HepG2 (cell line): ENCODE results near the gene ERP44. TPM values are rescaled to one million over a fixed set of nuclear protein-coding genes. Genes with fewer than 3 reads are reported as not detected.

Experiments
- ATAC-seq: fragments of 200-7000 bp; cut with Tn5 transposase; 3 replicates; pipeline ENCODE4 v1.9.1; 2020; ENCODE audit warnings: mild to moderate bottlenecking, moderate library complexity
- BruUV-seq: library from RNA; stranded (reverse); fragments of 400-500 nt; replicated peaks from 2 replicates; lab custom pipeline; 2021; lab: Mats Ljungman, UMichigan
- CTCF ChIA-PET: fragments of 300-600 bp; formaldehyde crosslinking; extraction: SDS; loops from one replicate; lab custom pipeline; 2021; ENCODE audit warnings: low total read pairs, inconsistent platforms, low intra/inter-chr PET ratio; lab: Yijun Ruan, JAX
- POLR2A ChIA-PET: fragments of 350-600 bp; sonication (Branson Sonifier 250); formaldehyde crosslinking; loops from one replicate; lab custom pipeline; 2020; ENCODE audit warnings: antibody characterized with exemption, inconsistent platforms; lab: Yijun Ruan, JAX
- DNase-seq: peaks from one replicate; pipeline ENCODE4 v3.0.0-alpha.2; 2015; ENCODE audit warnings: low spot score
- FAIRE-seq: peaks from 3 replicates; lab custom pipeline; 2011; peaks lifted over from hg19 to GRCh38; lab: Jason Lieb, UNC
- H2AFZ ChIP-seq: one replicate; pipeline ENCODE4 v1.6.1; 2011; ENCODE audit warnings: low read length, inconsistent platforms
- H3K27ac ChIP-seq: fragments of 300-600 bp; 3 replicates; pipeline ENCODE4 v1.8.0; 2011; ENCODE audit warnings: mixed run types, mild to moderate bottlenecking, mixed read lengths, low read length, inconsistent platforms; ENCODE audit not compliant: insufficient read depth; ENCODE audit errors: extremely low read length
- H3K27me3 ChIP-seq, 2 experiments: fragments of 200-600 bp in 1 of 2; 2 replicates in 1 of 2; 3 replicates in 1 of 2; pipeline versions ENCODE4 v1.6.0 to v1.8.0; 2011; ENCODE audit warnings: low read length in 2 of 2, mild to moderate bottlenecking in 2 of 2, moderate library complexity in 2 of 2, inconsistent platforms in 1 of 2; ENCODE audit not compliant: insufficient read depth in 2 of 2, control insufficient read depth in 1 of 2
- H3K36me3 ChIP-seq, 2 experiments: fragments of 200-600 bp in 1 of 2; replicated peaks in 1 of 2; 2 replicates in 1 of 2; 3 replicates in 1 of 2; pipeline versions ENCODE4 v1.5.1 to v1.8.0; 2011; ENCODE audit warnings: low read length in 2 of 2, inconsistent platforms in 1 of 2; ENCODE audit not compliant: insufficient read depth in 2 of 2, control insufficient read depth in 1 of 2
- H3K4me1 ChIP-seq: 2 replicates; pipeline ENCODE4 v1.5.1; 2012; ENCODE audit warnings: low read length, inconsistent platforms; ENCODE audit not compliant: insufficient read depth
- H3K4me2 ChIP-seq: 2 replicates; pipeline ENCODE4 v1.6.0; 2011; ENCODE audit warnings: low read depth, low read length, inconsistent platforms
- H3K4me3 ChIP-seq, 3 experiments: fragments of 200-600 bp in 1 of 3; sonication (generic), shearing (Covaris generic) in 1 of 3; replicated peaks in 1 of 3; 2 replicates each; pipeline ENCODE4 v1.5.1; 2011 to 2016; ENCODE audit warnings: low read length in 3 of 3, inconsistent platforms in 2 of 3, low read depth in 2 of 3, mild to moderate bottlenecking in 2 of 3, control low read depth in 1 of 3, mixed read lengths in 1 of 3; ENCODE audit not compliant: insufficient read depth in 1 of 3
- H3K79me2 ChIP-seq: one replicate; pipeline ENCODE4 v1.6.1; 2011; ENCODE audit warnings: low read length, inconsistent platforms; ENCODE audit not compliant: insufficient read depth
- H3K9ac ChIP-seq: 2 replicates; pipeline ENCODE4 v1.6.0; 2011; ENCODE audit warnings: mild to moderate bottlenecking, low read depth, low read length, inconsistent platforms; ENCODE audit not compliant: insufficient read depth
- H3K9me3 ChIP-seq: 2 replicates; pipeline ENCODE4 v1.5.1; 2012; ENCODE audit warnings: mild to moderate bottlenecking, low read length
- H4K20me1 ChIP-seq: 2 replicates; pipeline ENCODE4 v1.6.0; 2011; ENCODE audit warnings: inconsistent platforms, mild to moderate bottlenecking, low read length, moderate library complexity; ENCODE audit not compliant: insufficient read depth
- FOXA1 ChIP-seq, 2 experiments: fragments of 450-650 bp in 1 of 2; sonication (generic) in 1 of 2; formaldehyde crosslinking in 1 of 2; IDR thresholded peaks; 2 replicates each; pipeline versions ENCODE4 v1.4.0 to v1.6.1; 2016 to 2020; ENCODE audit warnings: missing genetic modification reagents in 1 of 2
- HDAC6 ChIP-seq: fragments of 200-600 bp; sonication (generic); IDR thresholded peaks from 2 replicates; pipeline ENCODE4 v1.7.0; 2017; ENCODE audit warnings: mild to moderate bottlenecking, antibody characterized with exemption, low read length, low read depth
- NFRKB ChIP-seq: fragments of 450-650 bp; IDR thresholded peaks from 2 replicates; pipeline ENCODE4 v1.6.1; 2017
- ZSCAN30 ChIP-seq: sonication (generic); formaldehyde crosslinking; IDR thresholded peaks from 2 replicates; pipeline ENCODE4 v1.5.0; 2020; ENCODE audit warnings: mild to moderate bottlenecking, missing genetic modification reagents
- WGBS: methylation state at CpG from one replicate; pipeline ENCODE4 v1.1.6; 2017; ENCODE audit warnings: low lambda C conversion rate; 5-methylcytosine and 5-hydroxymethylcytosine counted together
- in situ Hi-C: cut with HindIII; loops from 2 replicates; pipeline ENCODE4 v1.10.0; 2017; ENCODE audit warnings: low pct_unique_long_range_greater_than_20kb; ENCODE audit not compliant: extremely low pct_ligation_motif_present
- intact Hi-C: fragments of 100-400 bp; cut with micrococcal nuclease; formaldehyde crosslinking; loops from one replicate; pipeline ENCODE4 v1.10.0; 2022; ENCODE audit not compliant: unreplicated experiment
- polyA plus RNA-seq, 8 experiments: library from polyadenylated mRNA; depleted of rRNA in 3 of 8; stranded (reverse) in 7 of 8; unstranded in 1 of 8; fragments of >200 nt; fragmentation: Illumina TruSeq in 4 of 8; extraction: Trizol in 4 of 8; gene quantifications; 2 replicates each; pipeline versions ENCODE4 v1.2.1 to v1.2.3, GENCODE V29; 2011 to 2016; ENCODE audit warnings: low read depth in 4 of 8, missing spikeins in 1 of 8, mixed read lengths in 1 of 8; ENCODE audit not compliant: insufficient read depth in 1 of 8
- total RNA-seq, 5 experiments: library from RNA; depleted of rRNA; stranded (reverse); fragments of >200 nt; fragmentation: Illumina TruSeq; extraction: Trizol; gene quantifications; 2 replicates each; pipeline ENCODE4 v1.2.3, GENCODE V29; 2016; ENCODE audit warnings: low read depth in 1 of 5
- TF ChIP-seq, protein P1 (sequence below): sonication (generic); formaldehyde crosslinking; conservative IDR thresholded peaks from 2 replicates; pipeline ENCODE4 v1.4.0; 2020; ENCODE audit warnings: missing genetic modification reagents
- TF ChIP-seq, protein P2 (sequence below): IDR thresholded peaks from 2 replicates; pipeline ENCODE4 v1.6.1; 2016; ENCODE audit warnings: low read depth, borderline replicate concordance
- TF ChIP-seq, protein P3 (sequence below): sonication (generic); formaldehyde crosslinking; IDR thresholded peaks from 2 replicates; pipeline ENCODE4 v1.5.1; 2020; ENCODE audit warnings: missing genetic modification reagents, mild to moderate bottlenecking, borderline replicate concordance

ERP44 gene
- total and polyA plus RNA-seq, 2 of the 13 experiments (the other 11 are each of a cell fraction or from before 2014, with no cell fraction given): 8.9 to 13.8 TPM

DNA sequence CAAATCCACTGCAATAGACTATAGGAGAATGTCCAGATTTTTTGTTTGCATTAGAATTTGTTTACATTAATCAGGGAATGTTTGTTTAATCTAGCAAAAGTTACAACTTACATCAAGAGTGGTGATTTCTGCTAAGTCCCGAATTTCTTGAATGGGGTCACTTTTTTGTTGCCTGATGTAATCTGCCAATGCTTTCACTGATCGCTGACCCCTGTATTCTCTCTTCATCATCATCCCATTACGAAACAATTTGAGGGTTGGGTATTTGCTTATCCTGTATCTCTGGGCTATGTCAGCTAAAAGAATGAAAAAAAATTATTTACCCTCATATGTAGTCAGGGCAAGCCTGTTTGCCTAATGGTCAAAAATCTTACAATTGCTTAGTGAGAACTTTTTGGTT lies 76.9 kb downstream of the ERP44 start:
- DNase-seq (no peak), FAIRE-seq (no peak), ATAC-seq (no peak)
- POLR2A ChIA-PET: no interaction called here
- no peaks in the 10 kb centered on the region for H4K20me1 ChIP-seq
- H2AFZ ChIP-seq: no peak overlapping the region
- TF ChIP-seq, protein P1, sequence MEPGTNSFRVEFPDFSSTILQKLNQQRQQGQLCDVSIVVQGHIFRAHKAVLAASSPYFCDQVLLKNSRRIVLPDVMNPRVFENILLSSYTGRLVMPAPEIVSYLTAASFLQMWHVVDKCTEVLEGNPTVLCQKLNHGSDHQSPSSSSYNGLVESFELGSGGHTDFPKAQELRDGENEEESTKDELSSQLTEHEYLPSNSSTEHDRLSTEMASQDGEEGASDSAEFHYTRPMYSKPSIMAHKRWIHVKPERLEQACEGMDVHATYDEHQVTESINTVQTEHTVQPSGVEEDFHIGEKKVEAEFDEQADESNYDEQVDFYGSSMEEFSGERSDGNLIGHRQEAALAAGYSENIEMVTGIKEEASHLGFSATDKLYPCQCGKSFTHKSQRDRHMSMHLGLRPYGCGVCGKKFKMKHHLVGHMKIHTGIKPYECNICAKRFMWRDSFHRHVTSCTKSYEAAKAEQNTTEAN (CRISPR knock-in tag): no peak
- TF ChIP-seq HDAC6 (no peak), NFRKB (no peak), FOXA1 (IDR thresholded peaks at IDR 0.05) (peak; percentile 49; the same call in 1 of the 2 replicates), FOXA1 (CRISPR knock-in tag; IDR thresholded peaks at IDR 0.05) (no peak), ZSCAN30 (CRISPR knock-in tag) (no peak)
- TF ChIP-seq, protein P2, sequence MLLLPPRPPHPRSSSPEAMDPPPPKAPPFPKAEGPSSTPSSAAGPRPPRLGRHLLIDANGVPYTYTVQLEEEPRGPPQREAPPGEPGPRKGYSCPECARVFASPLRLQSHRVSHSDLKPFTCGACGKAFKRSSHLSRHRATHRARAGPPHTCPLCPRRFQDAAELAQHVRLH (CRISPR knock-in tag): no peak
- TF ChIP-seq, protein P3, sequence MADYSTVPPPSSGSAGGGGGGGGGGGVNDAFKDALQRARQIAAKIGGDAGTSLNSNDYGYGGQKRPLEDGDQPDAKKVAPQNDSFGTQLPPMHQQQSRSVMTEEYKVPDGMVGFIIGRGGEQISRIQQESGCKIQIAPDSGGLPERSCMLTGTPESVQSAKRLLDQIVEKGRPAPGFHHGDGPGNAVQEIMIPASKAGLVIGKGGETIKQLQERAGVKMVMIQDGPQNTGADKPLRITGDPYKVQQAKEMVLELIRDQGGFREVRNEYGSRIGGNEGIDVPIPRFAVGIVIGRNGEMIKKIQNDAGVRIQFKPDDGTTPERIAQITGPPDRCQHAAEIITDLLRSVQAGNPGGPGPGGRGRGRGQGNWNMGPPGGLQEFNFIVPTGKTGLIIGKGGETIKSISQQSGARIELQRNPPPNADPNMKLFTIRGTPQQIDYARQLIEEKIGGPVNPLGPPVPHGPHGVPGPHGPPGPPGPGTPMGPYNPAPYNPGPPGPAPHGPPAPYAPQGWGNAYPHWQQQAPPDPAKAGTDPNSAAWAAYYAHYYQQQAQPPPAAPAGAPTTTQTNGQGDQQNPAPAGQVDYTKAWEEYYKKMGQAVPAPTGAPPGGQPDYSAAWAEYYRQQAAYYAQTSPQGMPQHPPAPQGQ (CRISPR knock-in tag): no peak
- BruUV-seq: no TSS peak
- in situ Hi-C loops (loop anchor here (10.0 to 25.0 kb wide), 3 partner anchors 193 to 835 kb away; no protein-coding TSS in a partner anchor), intact Hi-C loops (no loop called here)
- no peak overlapping the region for H3K9ac ChIP-seq
- WGBS: 97% methylated on average over 3 of the region's 3 CpGs
- H3K79me2 ChIP-seq: no peaks in the 10 kb centered on the region
- peaks cover 3 to 24% of the 10 kb centered on the region in 2 experiments; a peak in 3 of 5 replicates for H3K36me3 ChIP-seq
- H3K27me3 ChIP-seq: no peaks in the 10 kb centered on the region
- H3K27ac ChIP-seq: no peak overlapping the region
- H3K4me1 ChIP-seq: no peaks in the 10 kb centered on the region
- CTCF ChIA-PET: no interaction called here
- no peak overlapping the region for H3K4me3 ChIP-seq
- no peak overlapping the region for H3K4me2 ChIP-seq
- H3K9me3 ChIP-seq: no peaks in the 10 kb centered on the region
